GM18502 (cell line): ENCODE data around the gene BATF2.
"Not testable (repeated sequence)": the region's sequence is repeated elsewhere in the genome, so short reads cannot be mapped to it uniquely, and the experiment has no call there.

Experiments
- ATAC-seq: cut with Tn5 transposase; IDR thresholded peaks from one replicate; pipeline ENCODE4 v1.9.1; 2021; ENCODE audit warnings: mild to moderate bottlenecking; ENCODE audit not compliant: unreplicated experiment, poor library complexity

Gene BATF2

GRCh38 chr11:65013888-65014725 lies 17.3 kb upstream of the BATF2 start, which contains the start of gene ARL2:
ARL2 (plus strand) TSS chr11:65014160; CDS start chr11:65014208, 48 bp downstream.
- ATAC-seq, result peak; percentile 77

GRCh38 chr11:65013130-65013887 lies 16.5 kb upstream of the BATF2 start:
- peak; percentile 64 for ATAC-seq

GRCh38 chr11:65008873-65009272 lies 12.1 kb upstream of the BATF2 start:
- ATAC-seq, result no peak

GRCh38 chr11:65008016-65008415 lies 11.2 kb upstream of the BATF2 start:
- no peak for ATAC-seq

GRCh38 chr11:65003968-65004367 lies 7.2 kb upstream of the BATF2 start:
- ATAC-seq, result not testable (repeated sequence)

- ATAC-seq, result no peak
Observed at GRCh38 chr11:65003282-65003681, 6.5 kb upstream of the BATF2 start.

GRCh38 chr11:65002706-65003105 lies 5.9 kb upstream of the BATF2 start:
- ATAC-seq, result no peak

GRCh38 chr11:64999478-64999877 lies 2.7 kb upstream of the BATF2 start:
- ATAC-seq, result no peak

GRCh38 chr11:64998690-64999431 lies 2.1 kb upstream of the BATF2 start:
- ATAC-seq, result no peak

- no peak for ATAC-seq
Observed at GRCh38 chr11:64998141-64998540, 1.4 kb upstream of the BATF2 start.

- no peak for ATAC-seq
Observed at GRCh38 chr11:64996327-64996709, 453 bp downstream of the BATF2 start.

GRCh38 chr11:64994318-64994717 lies 2.5 kb downstream of the BATF2 start:
- ATAC-seq, result no peak

- no peak for ATAC-seq
Observed at GRCh38 chr11:64990222-64990923, 6.4 kb downstream of the BATF2 start.

- no peak for ATAC-seq
Observed at GRCh38 chr11:64989416-64989815, 7.4 kb downstream of the BATF2 start.

GRCh38 chr11:64987998-64988854 lies 8.5 kb downstream of the BATF2 start:
- ATAC-seq, result no peak

- ATAC-seq, result not testable (repeated sequence)
Observed at GRCh38 chr11:64983339-64983738, 13.4 kb downstream of the BATF2 start.

- ATAC-seq, result no peak
Observed at GRCh38 chr11:64976651-64977050, 20.1 kb downstream of the BATF2 start.

GRCh38 chr11:64974124-64974523 lies 22.6 kb downstream of the BATF2 start:
- no peak for ATAC-seq
